CD8-positive, alpha-beta memory T cell (primary cell): ENCODE data around the gene CIITA. TPM values are rescaled to one million over a fixed set of nuclear protein-coding genes. Genes with fewer than 3 reads are reported as not detected.
"Not testable (repeated sequence)": the region's sequence is repeated elsewhere in the genome, so short reads cannot be mapped to it uniquely, and the experiment has no call there.

Source experiments
- CTCF ChIA-PET: fragments of 350-600 bp; sonication (Branson Sonifier 250); formaldehyde crosslinking; loops from one replicate; lab custom pipeline; 2021; ENCODE audit warnings: antibody characterized with exemption; lab: Charles Lee
- POLR2A ChIA-PET: fragments of 350-600 bp; sonication (Branson Sonifier 250); formaldehyde crosslinking; loops from one replicate; lab custom pipeline; 2021; ENCODE audit warnings: antibody characterized with exemption; lab: Charles Lee
- DNase-seq, 5 donors: peaks; one replicate each; pipeline versions ENCODE4 v3.0.0 to v3.0.0-alpha.2; 2020 to 2022; ENCODE audit warnings: mixed read lengths in 1 of 5
- H3K27ac ChIP-seq: one replicate; pipeline ENCODE4 v1.7.0; 2013; ENCODE audit warnings: low read depth, mild to moderate bottlenecking, low read length, moderate library complexity
- H3K27me3 ChIP-seq: 2 replicates; pipeline ENCODE4 v1.7.0; 2013; ENCODE audit warnings: low read length, mild to moderate bottlenecking; ENCODE audit not compliant: insufficient read depth, poor library complexity, severe bottlenecking
- H3K36me3 ChIP-seq: 2 replicates; pipeline ENCODE4 v1.7.0; 2013; ENCODE audit warnings: mild to moderate bottlenecking, low read length, moderate library complexity; ENCODE audit not compliant: insufficient read depth
- H3K4me1 ChIP-seq: 2 replicates; pipeline ENCODE4 v1.7.0; 2013; ENCODE audit warnings: mild to moderate bottlenecking, low read length, moderate library complexity; ENCODE audit not compliant: insufficient read depth
- H3K4me3 ChIP-seq: 2 replicates; pipeline ENCODE4 v1.7.0; 2013; ENCODE audit warnings: mild to moderate bottlenecking, low read length
- H3K9me3 ChIP-seq: 2 replicates; pipeline ENCODE4 v1.7.0; 2013; ENCODE audit warnings: mild to moderate bottlenecking, low read length
- H3K27ac Mint-ChIP-seq, 8 donors: one replicate each; pipeline ENCODE4 v1.8.0; 2020 to 2021; ENCODE audit warnings: mixed read lengths in 8 of 8, mild to moderate bottlenecking in 6 of 8, inconsistent platforms in 3 of 8, moderate library complexity in 3 of 8
- H3K27me3 Mint-ChIP-seq, 2 donors: one replicate each; pipeline ENCODE4 v1.8.0; 2020 to 2021; ENCODE audit warnings: mixed read lengths in 2 of 2, mild to moderate bottlenecking in 1 of 2, moderate library complexity in 1 of 2
- H3K36me3 Mint-ChIP-seq, 3 donors: one replicate each; pipeline ENCODE4 v1.8.0; 2020 to 2021; ENCODE audit warnings: mixed read lengths in 3 of 3, inconsistent platforms in 1 of 3, mild to moderate bottlenecking in 1 of 3
- H3K4me1 Mint-ChIP-seq, 3 donors: one replicate each; pipeline ENCODE4 v1.8.0; 2020 to 2021; ENCODE audit warnings: mixed read lengths in 3 of 3, inconsistent platforms in 1 of 3, mild to moderate bottlenecking in 1 of 3
- H3K4me3 Mint-ChIP-seq, 7 donors: one replicate each; pipeline ENCODE4 v1.8.0; 2020 to 2021; ENCODE audit warnings: mixed read lengths in 7 of 7, mild to moderate bottlenecking in 6 of 7, moderate library complexity in 4 of 7, inconsistent platforms in 2 of 7
- H3K9me3 Mint-ChIP-seq, 5 donors: one replicate each; pipeline ENCODE4 v1.8.0; 2020 to 2022; ENCODE audit warnings: mixed read lengths in 5 of 5, mild to moderate bottlenecking in 3 of 5, moderate library complexity in 2 of 5, inconsistent platforms in 1 of 5
- polyA plus RNA-seq: library from polyadenylated mRNA; unstranded; fragments of 300-500 nt; fragmentation: Illumina TruSeq; gene quantifications from one replicate; pipeline ENCODE4 v1.2.3, GENCODE V29; 2021
- total RNA-seq, 2 experiments: library from RNA; stranded (reverse); gene quantifications; one replicate each; pipeline ENCODE4 v1.2.3, GENCODE V29; 2021

The CIITA gene
- total RNA-seq (10 to 100 TPM; 11.9 TPM), polyA plus RNA-seq (2.8 TPM)

GRCh38 chr16:10876799-10877341 lies at the start of gene CIITA:
Gene CIITA, plus strand, starts transcription at chr16:10877202. Its CDS starts 129 bp downstream, at chr16:10877331.
- ChIA-PET CTCF (interaction anchor here (0.9 to 1.4 kb wide), 2 partner anchors 19 to 47 kb away, joined by 3 read pairs; no protein-coding TSS in a partner anchor), POLR2A (interaction anchor here (0.5 to 1.8 kb wide), 3 partner anchors 8 to 136 kb away, joined by 3 to 6 read pairs (median 4); no protein-coding TSS in a partner anchor)
- peak; percentile 14 to 83 (median 51) for DNase-seq
- Mint-ChIP-seq H3K9me3 (no peaks in the 10 kb centered on the region), H3K27me3 (peaks cover 0 to 11% of the 10 kb centered on the region in 2 donors), H3K4me3 (peak within 1 kb of the TSS; percentile 86 to 98 (median 94)), H3K27ac (peak within 1 kb of the TSS; percentile 37 to 97 (median 78)), H3K36me3 (peaks cover 0 to 4% (median 0%) of the 10 kb centered on the region in 3 donors), H3K4me1 (peaks cover 60 to 71% (median 64%) of the 10 kb centered on the region in 3 donors)
- H3K9me3 ChIP-seq = no peaks in the 10 kb centered on the region
- H3K4me3 ChIP-seq = peak within 1 kb of the TSS; percentile 65
- no peaks in the 10 kb centered on the region for H3K27me3 ChIP-seq
- peaks cover 37% of the 10 kb centered on the region for H3K4me1 ChIP-seq
- peak within 1 kb of the TSS; percentile 21 for H3K27ac ChIP-seq
- no peaks in the 10 kb centered on the region for H3K36me3 ChIP-seq

- no peaks in the 10 kb centered on the region for H3K9me3 ChIP-seq
- H3K4me3 Mint-ChIP-seq = no peak overlapping the region
- H3K27me3 Mint-ChIP-seq = peaks cover 0 to 2% of the 10 kb centered on the region in 2 donors
- no peak overlapping the region for H3K27ac ChIP-seq
- H3K9me3 Mint-ChIP-seq = no peaks in the 10 kb centered on the region
- no peaks in the 10 kb centered on the region for H3K36me3 ChIP-seq
- no peaks in the 10 kb centered on the region for H3K4me1 ChIP-seq
- POLR2A ChIA-PET = no interaction called here
- no peak overlapping the region for H3K4me3 ChIP-seq
- no peak overlapping the region for H3K27ac Mint-ChIP-seq
- H3K27me3 ChIP-seq = no peaks in the 10 kb centered on the region
- no peak for DNase-seq
- CTCF ChIA-PET = no interaction called here
- H3K36me3 Mint-ChIP-seq = no peaks in the 10 kb centered on the region
- no peaks in the 10 kb centered on the region for H3K4me1 Mint-ChIP-seq
Observed at GRCh38 chr16:10827691-10828341, 49.2 kb upstream of the CIITA start.

GRCh38 chr16:10828851-10829366 lies 48.1 kb upstream of the CIITA start:
- H3K4me3 ChIP-seq = no peak overlapping the region
- ChIA-PET CTCF (no interaction called here), POLR2A (no interaction called here)
- H3K9me3 ChIP-seq = no peaks in the 10 kb centered on the region
- H3K27me3 Mint-ChIP-seq = peaks cover 0 to 2% of the 10 kb centered on the region in 2 donors
- H3K9me3 Mint-ChIP-seq = no peaks in the 10 kb centered on the region
- H3K27me3 ChIP-seq = no peaks in the 10 kb centered on the region
- no peak for DNase-seq
- no peak overlapping the region for H3K27ac ChIP-seq
- H3K27ac Mint-ChIP-seq = peak overlapping the region in 1 of 8 donors; percentile 7
- no peaks in the 10 kb centered on the region for H3K4me1 ChIP-seq
- no peaks in the 10 kb centered on the region for H3K36me3 Mint-ChIP-seq
- no peaks in the 10 kb centered on the region for H3K36me3 ChIP-seq
- H3K4me1 Mint-ChIP-seq = no peaks in the 10 kb centered on the region
- H3K4me3 Mint-ChIP-seq = no peak overlapping the region

- H3K4me3 ChIP-seq, H3K27ac ChIP-seq, H3K4me1 Mint-ChIP-seq, H3K9me3 Mint-ChIP-seq, POLR2A ChIA-PET, H3K27me3 ChIP-seq, H3K27me3 Mint-ChIP-seq, DNase-seq, CTCF ChIA-PET, H3K36me3 ChIP-seq, H3K9me3 ChIP-seq, H3K36me3 Mint-ChIP-seq, H3K4me1 ChIP-seq, H3K4me3 Mint-ChIP-seq: not testable (repeated sequence)
- H3K27ac Mint-ChIP-seq = peak overlapping the region in 1 of 8 donors; percentile 64
Observed at GRCh38 chr16:10829390-10830098, 47.5 kb upstream of the CIITA start.

GRCh38 chr16:10830240-10830639 lies 46.8 kb upstream of the CIITA start:
- H3K27ac ChIP-seq, H3K36me3 Mint-ChIP-seq, H3K4me1 Mint-ChIP-seq, DNase-seq, H3K27me3 Mint-ChIP-seq, H3K9me3 Mint-ChIP-seq, H3K27me3 ChIP-seq, H3K36me3 ChIP-seq, H3K4me3 Mint-ChIP-seq, CTCF ChIA-PET, POLR2A ChIA-PET, H3K4me3 ChIP-seq, H3K27ac Mint-ChIP-seq, H3K4me1 ChIP-seq, H3K9me3 ChIP-seq: not testable (repeated sequence)

- no peaks in the 10 kb centered on the region for H3K36me3 ChIP-seq
- no peaks in the 10 kb centered on the region for H3K4me1 ChIP-seq
- H3K9me3 ChIP-seq = no peaks in the 10 kb centered on the region
- Mint-ChIP-seq H3K4me3 (no peak overlapping the region), H3K27ac (no peak overlapping the region), H3K27me3 (peaks cover 0 to 8% of the 10 kb centered on the region in 2 donors), H3K9me3 (no peaks in the 10 kb centered on the region), H3K36me3 (no peaks in the 10 kb centered on the region), H3K4me1 (no peaks in the 10 kb centered on the region)
- no peaks in the 10 kb centered on the region for H3K27me3 ChIP-seq
- POLR2A ChIA-PET = no interaction called here
- CTCF ChIA-PET = no interaction called here
- DNase-seq = no peak
- no peak overlapping the region for H3K4me3 ChIP-seq
- no peak overlapping the region for H3K27ac ChIP-seq
Observed at GRCh38 chr16:10831894-10832886, 44.8 kb upstream of the CIITA start.

GRCh38 chr16:10833271-10833670 lies 43.7 kb upstream of the CIITA start:
- no peaks in the 10 kb centered on the region for H3K4me1 ChIP-seq
- POLR2A ChIA-PET = no interaction called here

More at GRCh38 chr16:10833271-10833670, 43.7 kb upstream of the CIITA start:
- H3K27me3 Mint-ChIP-seq = peaks cover 0 to 8% of the 10 kb centered on the region in 2 donors
- H3K4me1 Mint-ChIP-seq = no peaks in the 10 kb centered on the region
- Histone ChIP-seq H3K9me3 (no peaks in the 10 kb centered on the region), H3K36me3 (no peaks in the 10 kb centered on the region), H3K4me3 (no peak overlapping the region), H3K27me3 (no peaks in the 10 kb centered on the region), H3K27ac (no peak overlapping the region)
- CTCF ChIA-PET = no interaction called here
- H3K36me3 Mint-ChIP-seq = no peaks in the 10 kb centered on the region
- DNase-seq = no peak
- H3K27ac Mint-ChIP-seq = no peak overlapping the region
- H3K9me3 Mint-ChIP-seq = no peaks in the 10 kb centered on the region
- H3K4me3 Mint-ChIP-seq = no peak overlapping the region
